Tibial nerve (tissue), 4 donors: ENCODE data around the gene CAPN15. TPM values are rescaled to one million over a fixed set of nuclear protein-coding genes. Genes with fewer than 3 reads are reported as not detected.
A peak's percentile ranks its signal among the peaks of the same experiment; 100 is the strongest.

Source experiments
- DNase-seq, 2 donors: peaks; one replicate each; pipeline ENCODE4 v3.0.0-alpha.2; 2019; ENCODE audit warnings: low spot score in 2 of 2
- H3K27ac ChIP-seq, 4 donors: fragments of 200-600 bp; sonication (generic) in 3 of 4; one replicate each; pipeline ENCODE4 v1.5.1; 2017 to 2019; ENCODE audit warnings: mild to moderate bottlenecking in 1 of 4
- H3K27me3 ChIP-seq, 2 donors: fragments of 200-600 bp; sonication (generic) in 1 of 2; one replicate each; pipeline versions ENCODE4 v1.5.1 to v1.6.0; 2017 to 2019
- H3K36me3 ChIP-seq, 3 donors: fragments of 200-600 bp; sonication (generic); one replicate each; pipeline ENCODE4 v1.5.1; 2018 to 2019
- H3K4me1 ChIP-seq, 4 donors: fragments of 200-600 bp; sonication (generic) in 3 of 4; one replicate each; pipeline ENCODE4 v1.5.1; 2017 to 2019
- H3K4me3 ChIP-seq, 4 donors: fragments of 200-600 bp; sonication (generic) in 3 of 4; one replicate each; pipeline ENCODE4 v1.5.1; 2017 to 2019; ENCODE audit warnings: mild to moderate bottlenecking in 1 of 4, moderate library complexity in 1 of 4
- H3K9me3 ChIP-seq, 4 donors: fragments of 200-600 bp; sonication (generic) in 3 of 4; one replicate each; pipeline ENCODE4 v1.5.1; 2017 to 2019
- CTCF ChIP-seq, 5 experiments: fragments of 200-600 bp in 3 of 5; fragments of 450-650 bp in 2 of 5; sonication (generic) in 3 of 5; IDR thresholded peaks; one replicate each; pipeline ENCODE4 v1.5.1; 2016 to 2019; ENCODE audit warnings: antibody characterized with exemption in 5 of 5, mild to moderate bottlenecking in 3 of 5, moderate library complexity in 2 of 5
- EP300 ChIP-seq, 2 donors: sonication (generic); formaldehyde crosslinking; IDR thresholded peaks; one replicate each; pipeline ENCODE4 v1.6.1; 2017; ENCODE audit warnings: antibody characterized with exemption in 2 of 2, mild to moderate bottlenecking in 1 of 2
- POLR2A ChIP-seq, 2 donors: fragments of 450-650 bp; IDR thresholded peaks; one replicate each; pipeline ENCODE4 v1.6.1; 2017; ENCODE audit warnings: antibody characterized with exemption in 2 of 2, mild to moderate bottlenecking in 2 of 2, moderate library complexity in 2 of 2
- WGBS, 2 donors: methylation state at CpG; one replicate each; pipeline ENCODE4 v1.1.5; 2018; 5-methylcytosine and 5-hydroxymethylcytosine counted together
- total RNA-seq, 4 donors: library from RNA; depleted of rRNA; stranded (reverse); fragments of >200 nt; gene quantifications; one replicate each; pipeline ENCODE4 v1.1.0, GENCODE V29; 2016

CAPN15 gene
- total RNA-seq, 4 donors from 2014 or later, result 19.0 to 91.5 (median 52.5) TPM

- H3K4me3 ChIP-seq, result peak overlapping the region in 2 of 4 donors; percentile 15 to 17
- no peak overlapping the region for H3K27ac ChIP-seq
- H3K9me3 ChIP-seq, result no peaks in the 10 kb centered on the region
- 67 to 74% methylated on average over 29 to 56 of the region's 60 CpGs for WGBS, 2 donors
- peaks cover 0 to 14% (median 0%) of the 10 kb centered on the region in 4 donors for H3K4me1 ChIP-seq
- DNase-seq, result peak; percentile 54 to 55
- H3K27me3 ChIP-seq, result no peaks in the 10 kb centered on the region
- TF ChIP-seq CTCF (IDR thresholded peaks at IDR 0.05) (peak; percentile 32 to 69 (median 43)), EP300 (IDR thresholded peaks at IDR 0.05) (no peak)
- peaks cover 5 to 89% (median 8%) of the 10 kb centered on the region in 3 donors for H3K36me3 ChIP-seq
Measured at GRCh38 chr16:546909-547770, 19.6 kb downstream of the CAPN15 start.

GRCh38 chr16:548586-548985, 21.1 kb downstream of the CAPN15 start:
- 93% methylated on average over 18 to 19 of the region's 21 CpGs for WGBS, 2 donors
- Histone ChIP-seq H3K4me1 (peaks cover 0 to 14% (median 0%) of the 10 kb centered on the region in 4 donors), H3K4me3 (no peak overlapping the region), H3K36me3 (peaks cover 5 to 96% (median 9%) of the 10 kb centered on the region in 3 donors), H3K9me3 (no peaks in the 10 kb centered on the region), H3K27me3 (no peaks in the 10 kb centered on the region), H3K27ac (no peak overlapping the region)
- no peak for DNase-seq
- no peak for TF ChIP-seq EP300 (IDR thresholded peaks at IDR 0.05)
- TF ChIP-seq CTCF (IDR thresholded peaks at IDR 0.05), result no peak
- no peak for TF ChIP-seq POLR2A (IDR thresholded peaks at IDR 0.05)

GRCh38 chr16:549544-550263, 22.2 kb downstream of the CAPN15 start:
- no peaks in the 10 kb centered on the region for H3K9me3 ChIP-seq
- H3K4me1 ChIP-seq, result peaks cover 0 to 25% (median 5%) of the 10 kb centered on the region in 4 donors
- WGBS, 2 donors, result 91 to 94% methylated on average over 36 to 49 of the region's 54 CpGs
- H3K27ac ChIP-seq, result no peak overlapping the region
- no peak for DNase-seq
- no peak overlapping the region for H3K4me3 ChIP-seq
- no peak for TF ChIP-seq EP300 (IDR thresholded peaks at IDR 0.05)
- TF ChIP-seq POLR2A (IDR thresholded peaks at IDR 0.05), result no peak
- TF ChIP-seq CTCF (IDR thresholded peaks at IDR 0.05), result no peak
- H3K27me3 ChIP-seq, result no peaks in the 10 kb centered on the region
- H3K36me3 ChIP-seq, result peaks cover 5 to 92% (median 9%) of the 10 kb centered on the region in 3 donors

GRCh38 chr16:551210-551609, 23.7 kb downstream of the CAPN15 start:
- Histone ChIP-seq H3K36me3 (peaks cover 5 to 79% (median 9%) of the 10 kb centered on the region in 3 donors), H3K4me1 (peaks cover 0 to 36% (median 6%) of the 10 kb centered on the region in 4 donors), H3K27me3 (no peaks in the 10 kb centered on the region), H3K4me3 (no peak overlapping the region), H3K9me3 (no peaks in the 10 kb centered on the region), H3K27ac (no peak overlapping the region)
- no peak for TF ChIP-seq CTCF (IDR thresholded peaks at IDR 0.05)
- TF ChIP-seq EP300 (IDR thresholded peaks at IDR 0.05), result no peak
- TF ChIP-seq POLR2A (IDR thresholded peaks at IDR 0.05), result no peak
- 90 to 94% methylated on average over 16 to 19 of the region's 28 CpGs for WGBS, 2 donors
- no peak for DNase-seq

- H3K27ac ChIP-seq, result no peak overlapping the region
- no peak overlapping the region for H3K4me3 ChIP-seq
- no peaks in the 10 kb centered on the region for H3K9me3 ChIP-seq
- H3K36me3 ChIP-seq, result peaks cover 5 to 69% (median 9%) of the 10 kb centered on the region in 3 donors
- no peak for DNase-seq
- peaks cover 0 to 29% (median 6%) of the 10 kb centered on the region in 4 donors for H3K4me1 ChIP-seq
- no peaks in the 10 kb centered on the region for H3K27me3 ChIP-seq
- 98 to 100% methylated on average over 1 to 6 of the region's 35 CpGs for WGBS, 2 donors
- TF ChIP-seq EP300 (IDR thresholded peaks at IDR 0.05), result no peak
- TF ChIP-seq POLR2A (IDR thresholded peaks at IDR 0.05), result no peak
- no peak for TF ChIP-seq CTCF (IDR thresholded peaks at IDR 0.05)
Measured at GRCh38 chr16:552171-552570, 24.7 kb downstream of the CAPN15 start.
